Measurements from ENCODE around the gene TPCN1.

- TF ChIP-seq CTCF (IDR thresholded peaks at IDR 0.05; ENCODE audit: insufficient read depth, low read length, poor library complexity, severe bottlenecking): no peak
- TF ChIP-seq EZH2phosphoT487 (conservative IDR thresholded peaks at IDR 0.05; ENCODE audit: low read length): no peak
These were observed 120.3 kb downstream of the TPCN1 start for GRCh38 chr12:113341535-113341934.
